HepG2 (cell line): ENCODE results near the gene CLIC4. TPM values are rescaled to one million over a fixed set of nuclear protein-coding genes. Genes with fewer than 3 reads are reported as not detected.

Experiments
- AGO1 ChIP-seq: fragments of 200-400 bp; formaldehyde crosslinking; IDR thresholded peaks from 2 replicates; pipeline ENCODE4 v1.6.1; 2017; ENCODE audit warnings: mild to moderate bottlenecking, low read depth, low read length, moderate library complexity; ENCODE audit not compliant: poor library complexity, severe bottlenecking
- AGO2 ChIP-seq: fragments of 200-400 bp; formaldehyde crosslinking; optimal IDR thresholded peaks from 2 replicates; pipeline ENCODE3; 2017; ENCODE audit warnings: mild to moderate bottlenecking, low read depth, low read length, moderate library complexity
- ARID3A ChIP-seq: IDR thresholded peaks from 2 replicates; pipeline ENCODE4 v1.6.1; 2012; ENCODE audit warnings: low read depth, low read length, improper control_type of control experiment
- ATF4 ChIP-seq, 2 experiments: fragments of 450-650 bp in 1 of 2; sonication (generic) in 1 of 2; formaldehyde crosslinking; IDR thresholded peaks; 2 replicates each; pipeline versions ENCODE4 v1.5.0 to v1.8.0; 2020 to 2022; ENCODE audit warnings: mild to moderate bottlenecking in 1 of 2, missing genetic modification reagents in 1 of 2
- ATF7 ChIP-seq, 2 experiments: fragments of 450-650 bp in 1 of 2; sonication (generic) in 1 of 2; formaldehyde crosslinking in 1 of 2; IDR thresholded peaks; 2 replicates each; pipeline versions ENCODE4 v1.4.0 to v1.6.1; 2016 to 2020; ENCODE audit warnings: antibody characterized with exemption in 1 of 2, mild to moderate bottlenecking in 1 of 2, missing genetic modification reagents in 1 of 2
- HNF4A ChIP-seq: sonication (generic); formaldehyde crosslinking; IDR thresholded peaks from 2 replicates; pipeline ENCODE4 v1.4.0; 2020; ENCODE audit warnings: missing genetic modification reagents
- KLF9 ChIP-seq: IDR thresholded peaks from 2 replicates; pipeline ENCODE4 v1.6.1; 2016; ENCODE audit warnings: low read depth
- ZMYM4 ChIP-seq: sonication (generic); formaldehyde crosslinking; IDR thresholded peaks from 2 replicates; pipeline ENCODE4 v1.8.1; 2023; ENCODE audit warnings: mild to moderate bottlenecking, missing genetic modification reagents
- ZNF12 ChIP-seq: sonication (generic); formaldehyde crosslinking; IDR thresholded peaks from 2 replicates; pipeline ENCODE4 v1.5.0; 2020; ENCODE audit warnings: missing genetic modification reagents
- ZNF142 ChIP-seq: sonication (generic); formaldehyde crosslinking; IDR thresholded peaks from 2 replicates; pipeline ENCODE4 v1.4.0; 2020; ENCODE audit warnings: missing genetic modification reagents
- ZNF407 ChIP-seq: sonication (generic); formaldehyde crosslinking; IDR thresholded peaks from one replicate; pipeline ENCODE4 v1.5.1; 2020; ENCODE audit warnings: mild to moderate bottlenecking, missing genetic modification reagents; ENCODE audit errors: not compliant biosample characterization
- polyA plus RNA-seq, 8 experiments: library from polyadenylated mRNA; depleted of rRNA in 3 of 8; stranded (reverse) in 7 of 8; unstranded in 1 of 8; fragments of >200 nt; fragmentation: Illumina TruSeq in 4 of 8; extraction: Trizol in 4 of 8; gene quantifications; 2 replicates each; pipeline versions ENCODE4 v1.2.1 to v1.2.3, GENCODE V29; 2011 to 2016; ENCODE audit warnings: low read depth in 4 of 8, missing spikeins in 1 of 8, mixed read lengths in 1 of 8; ENCODE audit not compliant: insufficient read depth in 1 of 8
- total RNA-seq, 5 experiments: library from RNA; depleted of rRNA; stranded (reverse); fragments of >200 nt; fragmentation: Illumina TruSeq; extraction: Trizol; gene quantifications; 2 replicates each; pipeline ENCODE4 v1.2.3, GENCODE V29; 2016; ENCODE audit warnings: low read depth in 1 of 5

CLIC4 gene
- total and polyA plus RNA-seq, 2 of the 13 experiments (the other 11 are each of a cell fraction or from before 2014, with no cell fraction given) = 23.3 to 77.4 TPM

- TF ChIP-seq ATF4 (CRISPR knock-in tag; IDR thresholded peaks at IDR 0.05) (peak; percentile 85 to 92), ZNF407 (no peak), ZNF142 (peak; percentile 19; the same call in 1 of the 2 replicates), AGO1 (no peak), ATF7 (IDR thresholded peaks at IDR 0.05) (peak; percentile 44; the same call in 1 of the 2 replicates), ATF7 (CRISPR knock-in tag; IDR thresholded peaks at IDR 0.05) (no peak), HNF4A (CRISPR knock-in tag) (no peak), ZMYM4 (CRISPR knock-in tag) (no peak), AGO2 (peak; percentile 17), ZNF12 (CRISPR knock-in tag) (no peak), KLF9 (CRISPR knock-in tag) (no peak), ARID3A (no peak)
Observed at GRCh38 chr1:24745711-24746413, 615 bp downstream of the CLIC4 start (continued).
